NCI-H1092 treated with DMSO at 0.1 percent for 48 hours (cell line): ENCODE results near the gene GRID1.
"Not testable (repeated sequence)": the region's sequence is repeated elsewhere in the genome, so short reads cannot be mapped to it uniquely, and the experiment has no call there.

Experiments
- DNase-seq: peaks from one replicate; lab custom pipeline; 2025; lab: John Stamatoyannopoulos, UW

Gene GRID1

DNA sequence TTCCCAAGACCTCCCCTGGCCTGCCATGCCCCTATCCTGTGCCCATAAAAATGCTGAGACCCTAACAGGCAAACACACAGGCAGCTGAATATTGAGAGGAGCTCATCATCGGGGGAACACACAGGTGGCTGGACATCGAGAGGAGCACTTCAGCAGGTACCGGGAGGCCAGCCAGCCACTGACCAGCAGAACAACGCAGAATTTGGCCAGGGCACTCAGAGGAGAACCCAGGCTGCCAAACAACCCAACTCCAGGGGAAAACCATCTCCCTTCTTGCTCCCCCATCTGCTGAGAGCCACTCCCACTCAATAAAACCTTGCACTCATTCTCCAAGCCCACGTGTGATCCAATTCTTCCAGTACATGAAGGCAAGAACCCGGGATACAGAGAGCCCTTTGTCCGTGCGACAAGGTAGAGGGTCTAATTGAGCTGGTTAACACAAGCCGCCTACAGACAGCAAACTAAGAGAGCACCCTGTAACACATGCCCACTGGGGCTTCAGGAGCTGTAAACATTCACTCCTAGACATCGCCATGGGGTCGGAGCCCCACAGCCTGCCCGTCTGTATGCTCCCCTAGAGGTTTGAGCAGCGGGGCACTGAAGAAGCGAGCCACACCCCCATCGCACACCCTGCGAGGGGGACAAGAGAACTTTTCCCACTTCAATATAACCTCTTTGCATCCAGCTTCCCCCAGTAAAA lies 258.8 kb downstream of the GRID1 start:
- not testable (repeated sequence) for DNase-seq

DNA sequence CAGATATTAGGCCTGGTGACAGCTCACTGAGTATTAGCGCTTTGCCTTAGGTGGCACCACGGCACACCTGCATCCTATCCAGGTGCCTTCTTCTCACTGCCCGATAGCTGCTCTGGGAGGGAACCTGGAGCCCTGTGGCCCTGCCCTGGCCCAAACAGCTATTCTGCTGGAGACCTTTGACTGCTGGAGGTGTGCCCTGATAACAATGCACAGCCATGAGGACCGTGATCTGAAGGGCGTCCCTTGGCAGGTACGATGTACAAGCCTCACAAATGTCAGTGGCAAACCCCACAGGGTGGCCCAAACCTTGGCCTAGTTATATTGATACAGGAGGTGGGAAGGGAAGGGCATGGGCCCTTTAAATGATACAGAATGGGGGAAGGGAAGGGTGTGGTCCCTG lies 259.5 kb downstream of the GRID1 start:
- no peak for DNase-seq

DNA sequence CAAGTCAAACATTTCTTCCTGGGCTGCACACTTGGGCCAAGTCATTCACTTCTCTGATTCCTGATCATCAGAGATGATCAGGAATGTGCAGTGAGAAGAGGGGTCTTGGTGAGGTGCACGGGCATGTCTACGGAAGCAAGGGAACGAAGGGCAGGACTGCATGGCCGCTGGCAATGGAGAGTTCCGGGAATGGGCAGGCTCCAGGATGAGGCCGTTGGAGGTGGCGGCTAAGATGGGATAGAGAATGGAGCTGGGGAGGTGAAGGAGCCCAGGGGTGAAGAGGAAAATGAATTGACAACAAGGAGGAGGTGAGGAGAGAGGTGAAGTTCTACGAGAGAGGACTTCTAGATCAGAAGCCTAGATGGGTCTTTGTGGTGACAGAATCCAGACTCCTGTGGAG lies 260.0 kb downstream of the GRID1 start:
- DNase-seq, result no peak

DNA sequence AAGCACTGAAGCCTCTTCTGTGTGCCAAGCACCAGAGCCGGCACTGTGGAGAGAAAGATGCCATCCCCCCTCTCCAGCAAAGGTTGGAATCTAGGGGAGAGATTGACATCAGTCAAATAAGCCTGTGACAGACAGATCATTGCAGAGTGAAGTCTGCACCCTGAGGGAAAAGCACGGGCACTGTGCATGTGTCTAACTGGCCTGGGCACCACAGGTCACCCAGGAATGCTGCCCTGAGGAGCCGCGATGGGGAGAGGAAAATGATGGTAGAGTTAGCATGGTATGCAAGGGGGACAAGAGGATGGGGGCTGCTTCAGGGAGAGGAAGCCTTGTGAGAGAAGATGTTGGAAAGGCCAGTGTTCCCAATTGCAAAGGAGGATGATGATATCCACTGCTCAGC lies 261.0 kb downstream of the GRID1 start:
- DNase-seq, result no peak

DNA sequence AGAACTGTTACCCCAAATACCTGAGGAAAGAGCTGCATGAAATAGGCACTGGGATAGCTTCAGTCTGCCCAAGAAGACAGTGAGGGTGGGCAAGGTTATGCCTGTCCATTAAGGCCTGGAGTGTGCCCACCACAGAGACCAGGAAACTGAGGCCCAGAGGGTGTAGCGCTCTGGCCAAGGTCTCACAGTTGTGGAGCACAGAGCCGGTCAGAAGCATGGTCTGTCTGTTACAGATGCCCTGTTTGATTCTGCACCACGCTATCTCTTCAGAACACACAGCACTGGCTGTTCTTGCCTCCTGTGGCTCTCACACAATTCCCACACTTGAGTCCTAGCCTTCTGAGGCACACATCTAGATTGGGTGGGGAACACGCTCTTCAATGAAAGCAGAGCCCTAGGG lies 261.4 kb downstream of the GRID1 start:
- no peak for DNase-seq

DNA sequence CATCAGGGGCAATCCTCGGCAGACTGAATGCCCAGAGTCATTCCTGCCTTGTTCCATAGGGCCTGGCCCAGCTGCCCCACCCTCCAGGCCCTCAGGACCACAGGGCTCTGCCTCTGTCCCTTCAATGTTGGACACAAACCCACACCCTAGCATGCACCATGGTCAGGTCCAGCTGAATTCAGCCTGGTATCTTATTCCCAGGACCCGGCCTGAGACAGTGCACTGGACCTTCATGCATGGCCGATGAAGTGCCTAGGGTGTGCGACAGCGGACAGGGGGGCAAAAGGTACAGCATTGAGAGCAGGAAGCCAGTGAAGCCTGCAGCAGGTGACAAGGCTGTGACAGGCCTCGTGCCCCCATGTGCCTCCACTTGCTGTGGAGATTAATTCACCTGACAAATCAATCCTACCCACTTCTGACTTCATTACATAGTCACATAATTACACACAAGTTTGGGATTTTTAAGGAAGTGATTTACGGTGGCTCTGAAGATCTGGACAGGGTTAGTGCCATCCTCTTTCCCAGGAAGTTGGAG lies 261.9 kb downstream of the GRID1 start:
- DNase-seq, result no peak

DNA sequence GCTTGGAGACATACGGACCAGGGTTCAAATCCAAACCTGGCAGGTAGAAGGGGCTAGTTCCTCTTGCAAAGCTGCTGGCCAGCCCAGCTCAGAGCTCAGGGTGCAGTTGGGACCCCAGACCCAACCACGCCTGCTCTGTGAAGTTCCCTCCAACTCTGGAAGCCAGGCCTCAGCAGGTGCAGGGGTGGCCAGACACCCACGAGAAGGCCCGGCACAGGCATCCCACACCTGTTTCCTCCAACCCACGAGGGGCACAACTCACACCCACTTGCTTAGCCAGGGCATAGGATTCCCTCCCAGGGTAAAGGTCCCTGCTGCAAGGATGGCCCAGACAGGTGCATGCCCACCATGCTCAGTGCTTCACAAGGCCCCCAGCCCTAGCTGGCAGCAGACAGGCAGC lies 262.4 kb downstream of the GRID1 start:
- DNase-seq, result no peak

DNA sequence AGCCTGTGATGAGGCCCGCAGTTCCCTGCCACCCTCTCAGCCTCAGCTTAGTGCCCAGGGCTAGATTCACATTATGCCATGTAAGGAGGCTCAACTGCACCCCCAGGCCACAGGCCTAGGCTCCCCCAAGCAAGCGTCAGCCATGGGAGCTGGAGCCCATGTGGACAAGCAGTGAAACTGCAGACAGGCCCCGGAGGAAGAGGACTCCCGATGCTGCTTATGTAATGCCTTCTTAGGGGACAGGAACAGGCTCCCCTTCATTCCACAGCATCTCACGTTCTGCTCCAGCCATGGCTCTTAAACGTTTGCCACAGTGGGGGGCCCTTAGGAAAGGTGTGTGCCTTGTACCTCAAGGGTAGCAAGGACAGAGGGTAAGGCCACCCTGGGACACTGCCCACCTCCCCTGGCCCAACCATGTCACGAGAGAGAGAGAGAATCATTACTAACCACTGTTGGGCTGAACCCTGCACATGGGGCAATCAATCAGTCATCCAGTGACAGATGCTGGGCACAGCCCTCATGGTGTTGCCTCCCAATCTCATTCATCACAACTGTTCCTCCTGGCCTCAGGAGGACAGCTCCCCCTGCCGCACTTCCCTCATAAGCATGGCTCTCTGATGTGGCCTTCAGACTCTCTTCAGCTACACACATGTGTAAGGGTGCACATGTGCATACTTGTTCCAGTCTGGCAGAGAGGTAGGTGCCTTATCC lies 263.0 kb downstream of the GRID1 start:
- DNase-seq, result no peak

DNA sequence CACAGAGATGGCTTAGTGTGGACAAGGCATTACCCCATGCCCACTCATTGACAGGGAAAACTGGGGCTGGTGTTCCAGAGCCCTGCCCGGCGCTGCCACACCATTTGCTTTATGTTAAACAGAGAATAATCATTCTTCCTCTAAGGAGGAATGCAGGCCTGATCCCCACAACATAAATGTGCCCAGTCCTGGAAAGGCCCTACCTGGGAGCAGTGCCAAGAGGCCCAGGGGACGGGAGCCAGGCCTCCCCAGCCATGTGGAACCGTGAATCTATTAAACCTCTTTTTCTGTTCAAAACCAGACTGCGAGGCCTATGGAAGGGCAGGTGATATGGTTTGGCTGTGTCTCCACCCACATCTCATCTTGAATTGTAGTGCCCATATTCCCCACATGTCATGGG lies 264.1 kb downstream of the GRID1 start:
- peak; percentile 28 for DNase-seq

DNA sequence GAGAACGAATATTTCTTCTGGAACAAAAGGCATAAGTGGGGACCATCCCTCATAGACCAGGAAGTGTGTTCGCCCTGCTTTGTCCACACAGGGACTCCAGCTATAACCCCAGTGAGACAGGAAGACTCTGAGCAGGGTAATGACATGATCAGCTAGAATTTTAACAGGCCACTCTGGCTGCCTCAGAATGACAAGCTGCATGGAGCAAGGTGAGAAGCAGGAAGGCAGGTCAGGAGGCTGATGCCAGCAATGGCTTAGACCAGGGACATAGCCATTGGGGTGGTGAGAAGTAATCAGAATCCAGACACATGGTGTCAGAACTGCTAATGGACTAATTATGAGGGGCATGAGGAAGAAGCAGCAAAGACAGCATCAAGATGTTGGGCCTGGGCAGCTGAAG lies 264.6 kb downstream of the GRID1 start:
- no peak for DNase-seq

DNA sequence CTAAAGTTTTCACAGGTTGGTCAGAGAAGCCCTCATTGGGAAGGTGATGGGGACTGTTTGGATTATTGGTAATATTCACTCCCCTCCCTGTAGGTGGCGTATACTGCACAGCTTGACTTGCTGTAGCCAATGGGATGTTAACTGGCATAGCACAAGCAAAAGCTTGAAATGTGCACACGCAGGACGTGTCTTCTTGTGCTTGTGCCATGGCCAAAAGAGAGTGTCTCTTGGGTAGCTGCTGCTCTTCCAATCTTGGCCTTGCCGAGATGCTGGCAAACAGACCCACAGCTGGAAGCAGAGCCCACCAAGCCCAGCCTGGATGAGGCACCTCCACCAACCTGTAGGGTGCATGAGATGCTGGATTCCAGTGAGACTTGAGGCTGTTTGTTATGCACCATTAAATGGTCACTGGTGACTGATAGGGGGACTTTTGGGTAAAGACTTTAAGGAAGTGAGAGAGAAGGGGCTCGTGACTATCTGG lies 266.0 kb downstream of the GRID1 start:
- DNase-seq, result peak; percentile 2

DNA sequence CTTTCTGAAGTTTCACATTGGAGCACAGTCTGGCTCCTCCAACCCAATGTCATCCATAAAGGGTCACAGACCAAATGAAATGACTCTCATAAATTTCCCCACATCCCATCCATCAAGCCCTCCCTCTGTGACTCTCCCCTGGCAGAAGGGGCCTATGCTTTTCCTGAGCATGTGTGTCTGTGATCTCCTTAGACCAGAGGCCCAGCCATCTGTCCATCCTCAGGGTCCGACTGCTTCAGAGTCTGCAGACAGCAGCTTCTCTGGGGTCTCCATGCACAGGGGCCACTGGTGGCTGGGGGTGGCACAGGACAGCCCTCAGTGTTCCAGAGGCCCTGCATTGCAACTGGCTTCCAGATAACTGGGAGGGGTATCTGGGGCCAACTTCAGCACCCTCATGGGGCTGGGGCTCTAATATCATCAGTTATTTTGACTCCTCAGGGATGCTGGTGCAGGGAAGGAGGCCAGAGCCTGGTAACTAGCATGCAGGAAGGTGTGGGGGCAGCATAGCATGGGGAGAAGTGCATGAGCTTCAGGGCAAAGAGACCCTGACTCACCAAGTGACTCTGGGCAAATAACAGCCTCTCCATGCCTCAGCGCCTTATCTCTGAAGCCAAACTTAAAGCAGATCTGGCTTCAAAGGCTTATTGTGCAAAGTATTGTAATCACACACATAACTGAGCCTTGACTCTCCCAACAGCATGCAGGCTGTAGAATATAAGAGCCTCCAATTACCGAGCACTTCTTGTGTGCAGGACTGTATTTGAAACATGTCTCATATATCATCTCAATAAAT lies 266.9 kb downstream of the GRID1 start:
- no peak for DNase-seq

DNA sequence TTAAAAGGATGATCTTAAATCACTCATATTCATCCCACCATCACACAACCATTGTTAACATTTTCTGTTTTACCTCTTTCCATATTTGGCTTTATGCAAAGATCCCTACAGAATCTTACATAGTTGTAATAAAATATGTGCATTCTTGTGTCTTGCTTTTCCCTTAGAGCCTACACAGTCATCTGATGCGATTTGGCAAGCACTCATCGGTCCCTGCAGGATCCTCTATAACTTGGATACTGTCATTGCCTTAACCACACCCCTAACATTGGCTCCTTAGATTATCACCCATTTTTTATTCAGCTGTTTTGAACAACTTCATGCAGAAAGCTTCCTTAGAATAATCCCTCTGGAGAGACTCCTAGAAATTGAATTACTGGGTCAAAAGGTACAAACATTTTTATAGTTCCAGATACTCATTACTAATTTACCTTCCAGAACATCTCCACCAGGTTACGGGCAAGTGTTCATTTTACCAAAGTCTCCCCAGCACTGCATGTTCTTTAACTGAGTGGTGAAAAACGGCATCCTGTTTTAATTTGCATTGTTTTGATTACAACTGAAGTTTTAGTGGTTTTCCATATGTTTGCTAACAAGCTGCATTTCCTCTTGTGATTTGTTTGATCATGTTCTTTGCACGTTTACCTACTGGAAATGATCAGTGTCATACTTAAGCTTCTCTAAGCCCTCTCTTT lies 268.3 kb downstream of the GRID1 start:
- no peak for DNase-seq

DNA sequence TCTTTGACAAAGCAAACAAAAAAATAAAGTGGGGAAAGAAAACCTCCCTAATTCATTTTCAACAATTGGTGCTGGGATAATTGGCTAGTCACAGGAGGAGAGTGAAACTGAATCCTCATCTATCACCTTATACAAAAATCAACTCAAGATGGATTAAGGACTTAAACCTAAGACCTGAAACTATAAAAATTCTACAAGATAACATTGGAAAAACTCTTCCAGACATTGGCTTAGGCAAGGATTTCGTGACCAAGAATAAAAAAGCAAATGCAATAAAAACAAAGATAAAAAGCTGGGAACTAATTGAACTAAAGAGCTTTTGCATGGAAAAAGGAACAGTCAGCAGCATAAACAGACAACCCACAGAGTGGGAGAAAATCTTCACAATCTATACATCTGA lies 271.5 kb downstream of the GRID1 start:
- not testable (repeated sequence) for DNase-seq

DNA sequence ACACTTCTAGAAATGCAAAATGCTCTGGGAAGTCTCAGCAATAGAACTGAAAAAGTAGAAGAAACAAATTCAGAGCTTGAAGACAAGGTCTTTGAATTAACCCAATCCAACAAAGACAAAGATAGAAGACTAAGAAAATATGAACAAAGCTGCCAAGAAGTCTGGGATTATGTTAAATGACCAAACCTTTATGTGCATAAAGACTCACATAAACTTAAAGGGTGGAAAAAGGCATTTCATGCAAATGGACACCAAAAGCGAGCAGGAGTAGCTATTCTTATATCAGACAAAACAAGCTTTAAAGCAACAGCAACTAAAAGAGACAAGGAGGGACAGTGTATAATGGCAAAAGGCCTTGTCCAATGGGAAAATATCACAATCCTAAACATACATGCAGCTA lies 274.3 kb downstream of the GRID1 start:
- DNase-seq, result not testable (repeated sequence)

DNA sequence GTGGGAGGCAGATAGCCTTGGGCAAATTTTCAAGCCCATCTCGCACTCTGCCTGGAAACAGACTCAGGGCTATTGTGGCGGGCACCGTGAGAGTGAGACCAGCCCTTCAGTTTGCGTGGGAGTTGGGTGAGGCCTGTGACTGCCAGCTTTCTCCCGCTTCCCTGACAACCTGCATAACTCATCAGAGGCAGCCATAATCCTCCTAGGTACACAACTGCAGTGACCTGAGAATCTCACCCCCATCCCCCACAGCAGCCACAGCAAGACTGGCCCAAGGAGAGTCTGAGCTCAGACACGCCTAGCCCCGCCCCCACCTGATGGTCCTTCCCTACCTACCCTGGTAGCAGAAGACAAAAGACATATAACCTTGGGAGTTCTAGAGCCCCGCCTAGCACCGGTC lies 275.4 kb downstream of the GRID1 start:
- DNase-seq, result no peak

DNA sequence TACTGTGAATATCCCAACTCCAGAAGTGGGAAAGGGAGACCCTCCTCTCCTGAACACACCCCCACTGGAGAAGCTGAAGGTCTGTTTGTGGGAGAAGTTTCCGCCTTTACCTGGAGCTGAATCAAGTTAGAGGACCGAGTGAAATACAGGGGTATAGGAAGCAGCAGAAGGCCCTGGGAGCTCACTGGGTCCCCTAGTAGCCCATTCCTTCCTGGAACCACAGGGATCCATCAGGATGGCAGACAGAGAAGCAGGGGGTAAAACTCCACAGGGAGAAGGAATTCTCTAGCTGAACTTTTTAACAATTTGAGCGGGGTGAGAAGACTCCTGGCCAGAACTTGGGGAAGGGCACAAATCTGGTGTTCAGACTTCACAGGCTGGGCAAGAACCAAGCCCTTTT lies 275.8 kb downstream of the GRID1 start:
- DNase-seq, result no peak

DNA sequence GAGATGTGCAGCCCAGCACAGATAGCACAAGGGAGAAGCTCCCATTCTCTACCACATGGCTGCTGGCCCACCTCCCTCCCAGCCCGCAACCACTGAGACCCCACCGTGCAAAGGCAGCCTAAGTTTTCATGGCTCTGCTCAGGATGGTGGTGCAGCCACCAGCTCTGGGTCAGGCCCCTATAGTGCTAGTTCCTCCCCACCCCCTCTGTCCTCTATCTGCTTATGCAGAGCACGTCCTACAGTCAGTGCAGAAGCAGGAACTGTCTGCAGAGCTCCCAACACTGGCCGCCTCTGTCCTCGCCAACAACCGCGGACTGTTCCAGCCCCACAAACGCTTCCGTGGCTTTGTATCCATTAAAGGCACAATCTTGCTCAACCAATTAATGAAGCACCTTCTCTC lies 278.9 kb downstream of the GRID1 start:
- no peak for DNase-seq

DNA sequence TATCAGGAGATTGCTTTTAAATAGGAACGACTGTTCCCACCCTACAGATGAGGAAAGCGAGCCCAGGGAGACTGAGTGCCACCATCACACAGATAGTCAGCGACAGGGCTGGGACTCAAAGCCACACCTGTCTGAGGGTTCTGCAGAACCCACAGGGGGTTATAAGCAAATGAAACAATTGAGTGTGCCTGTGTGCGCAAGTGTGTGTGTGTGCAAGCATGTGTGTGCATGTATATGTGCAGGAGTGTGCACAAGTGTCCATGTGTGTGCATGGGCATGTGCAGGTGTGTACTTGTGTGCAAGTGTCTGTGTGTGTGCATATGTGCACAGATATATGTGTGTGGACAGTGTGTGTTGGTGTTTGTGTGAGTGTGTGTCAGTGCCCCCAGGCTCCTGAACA lies 280.2 kb downstream of the GRID1 start:
- DNase-seq, result no peak

DNA sequence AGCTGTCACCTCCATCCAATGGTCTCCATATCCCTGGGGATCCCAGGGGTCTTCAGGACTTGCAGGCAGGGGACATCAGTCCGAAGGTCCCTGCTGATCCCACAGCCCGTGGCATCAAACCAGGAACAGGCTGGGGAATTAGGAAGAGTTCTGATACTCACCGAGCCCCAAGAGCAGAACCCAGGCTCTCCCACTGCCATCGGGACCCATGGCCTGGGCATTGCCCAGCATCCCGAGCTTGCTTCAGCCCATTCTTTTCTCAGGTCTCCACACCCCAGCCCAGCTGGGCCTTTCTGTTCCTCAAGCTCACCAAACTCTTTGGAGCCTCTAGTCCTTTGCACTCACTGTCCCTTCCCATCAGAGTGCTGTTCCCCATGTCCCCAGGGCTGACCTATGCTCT lies 280.9 kb downstream of the GRID1 start:
- no peak for DNase-seq

DNA sequence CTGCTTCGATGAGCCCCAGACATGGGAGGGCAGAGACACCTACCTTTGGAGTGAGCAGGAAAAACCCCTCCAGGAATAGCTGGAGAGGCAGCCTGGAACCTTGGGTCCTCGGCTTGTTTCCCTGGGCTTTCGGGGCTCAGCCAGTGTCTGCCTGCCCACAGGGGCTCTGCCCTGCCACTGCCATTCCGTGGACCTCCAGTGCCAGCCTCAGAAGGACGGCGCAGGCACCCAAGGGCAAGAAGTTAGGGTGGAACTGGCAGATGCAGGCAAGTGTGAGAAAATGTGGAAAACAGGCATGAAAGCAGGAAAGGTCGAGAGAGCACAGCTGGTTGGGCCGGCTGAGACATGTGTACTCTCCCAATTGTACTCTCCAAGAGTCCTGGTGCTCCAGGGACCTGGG lies 281.5 kb downstream of the GRID1 start:
- DNase-seq, result no peak

DNA sequence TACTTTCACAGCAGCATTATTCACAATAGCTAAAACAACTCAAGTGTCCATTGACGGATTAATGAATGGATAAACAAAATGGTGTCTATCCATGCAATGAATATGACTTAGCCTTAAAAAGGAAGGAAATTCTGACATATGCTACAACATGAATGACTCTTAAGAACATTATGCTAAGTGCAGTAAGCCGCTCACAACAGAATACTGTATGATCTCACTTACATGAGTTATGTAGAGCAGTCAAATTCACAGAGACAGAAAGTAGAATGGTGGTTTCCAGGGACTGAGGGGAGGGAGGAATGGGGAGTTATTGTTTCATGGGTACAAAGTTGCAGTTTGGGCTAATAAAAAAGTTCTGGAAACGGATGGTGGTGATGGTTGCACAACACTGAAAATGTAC lies 282.0 kb downstream of the GRID1 start:
- DNase-seq, result no peak
